ENCODE results near the gene HBZ. TPM values are rescaled to one million over a fixed set of nuclear protein-coding genes. Genes with fewer than 3 reads are reported as not detected.

The HBZ gene
- total and polyA plus RNA-seq, 9 of the 15 experiments (the other 6 are each of a cell fraction or from before 2014, with no cell fraction given): 58.0 to 610 (median 113) TPM

- peak in 1 of 2 experiments; percentile 32 for TF ChIP-seq E2F6 (IDR thresholded peaks at IDR 0.05; ENCODE audit: borderline replicate concordance in 1 of 2, extremely low read depth in 1 of 2, insufficient read depth in 1 of 2, insufficient read length in 1 of 2, low read depth in 1 of 2, low read length in 1 of 2, poor library complexity in 1 of 2, severe bottlenecking in 1 of 2)
- TF ChIP-seq ATF3 (IDR thresholded peaks at IDR 0.05): no peak
- TF ChIP-seq ATF3 (CRISPR knock-in tag; conservative IDR thresholded peaks at IDR 0.05): no peak
- TF ChIP-seq NCOA2 (IDR thresholded peaks at IDR 0.05; ENCODE audit: partially characterized antibody in 2 of 2): no peak
- no peak for TF ChIP-seq ZNF561 (CRISPR knock-in tag; conservative IDR thresholded peaks at IDR 0.05)
- no peak for TF ChIP-seq FOXK2 (conservative IDR thresholded peaks at IDR 0.05 in 1 of 2, IDR thresholded peaks at IDR 0.05 in 1 of 2; ENCODE audit: low read depth in 2 of 2)
- no peak for TF ChIP-seq SUPT5H (IDR thresholded peaks at IDR 0.05)
- TF ChIP-seq MNT (conservative IDR thresholded peaks at IDR 0.05): peak in 1 of 2 experiments; percentile 47; a peak in 1 of 4 replicates
- TF ChIP-seq HNRNPLL (IDR thresholded peaks at IDR 0.05; ENCODE audit: low read depth, low read length, poor library complexity, severe bottlenecking): no peak
- TF ChIP-seq TAF15 (IDR thresholded peaks at IDR 0.05; ENCODE audit: low read depth, low read length): no peak
- TF ChIP-seq TBP (optimal IDR thresholded peaks at IDR 0.05; ENCODE audit: low read depth, low read length): no peak
- no peak for TF ChIP-seq NCOA4 (IDR thresholded peaks at IDR 0.05; ENCODE audit: partially characterized antibody)
- TF ChIP-seq DIDO1 (tag; IDR thresholded peaks at IDR 0.05; ENCODE audit: low read depth): no peak
- TF ChIP-seq CBX2 (IDR thresholded peaks at IDR 0.05; ENCODE audit: insufficient read depth, low read length, poor library complexity, severe bottlenecking): no peak
- TF ChIP-seq HNRNPL (IDR thresholded peaks at IDR 0.05; ENCODE audit: low read depth, low read length): no peak
- TF ChIP-seq THRAP3 (IDR thresholded peaks at IDR 0.05; ENCODE audit: borderline replicate concordance): no peak
- TF ChIP-seq ATF1 (CRISPR knock-in tag; IDR thresholded peaks at IDR 0.05): no peak
- no peak for TF ChIP-seq ATF1 (tag; IDR thresholded peaks at IDR 0.05)
- TF ChIP-seq GATAD2B (IDR thresholded peaks at IDR 0.05; ENCODE audit: borderline replicate concordance): peak; percentile 87
- TF ChIP-seq TFAP4 (CRISPR knock-in tag; IDR thresholded peaks at IDR 0.05; ENCODE audit: borderline replicate concordance): peak; percentile 93
- TF ChIP-seq HOMEZ (CRISPR knock-in tag; IDR thresholded peaks at IDR 0.05): no peak
- 0 out of 2 replicates have a peak, but pooled peaks have one; percentile 43 for TF ChIP-seq ZNF644 (tag; IDR thresholded peaks at IDR 0.05; ENCODE audit: low read depth)
These were observed 9.4 kb upstream of the HBZ start (continued) for GRCh38 chr16:143047-143446.
